Amniotic epithelial cell (primary cell): ENCODE measurements around the gene PACSIN1.

Source experiments
- DNase-seq: peaks from one replicate; pipeline ENCODE4 v3.0.0-alpha.2; 2010; ENCODE audit warnings: low read depth

PACSIN1 gene

GRCh38 chr6:34528996-34529664, 63.3 kb downstream of the PACSIN1 start:
- DNase-seq = no peak

GRCh38 chr6:34529665-34530327, 63.9 kb downstream of the PACSIN1 start:
- DNase-seq = peak; percentile 61

GRCh38 chr6:34530753-34531365, 65.0 kb downstream of the PACSIN1 start:
- DNase-seq = no peak

- DNase-seq = no peak
Measured at GRCh38 chr6:34531580-34532201, 65.8 kb downstream of the PACSIN1 start.

- no peak for DNase-seq
Measured at GRCh38 chr6:34532230-34532629, 66.4 kb downstream of the PACSIN1 start.

GRCh38 chr6:34534146-34534545, 68.3 kb downstream of the PACSIN1 start:
- no peak for DNase-seq

- DNase-seq = no peak
Measured at GRCh38 chr6:34534656-34535055, 68.8 kb downstream of the PACSIN1 start.

- no peak for DNase-seq
Measured at GRCh38 chr6:34535199-34535598, 69.3 kb downstream of the PACSIN1 start.

- DNase-seq = no peak
Measured at GRCh38 chr6:34535646-34536045, 69.8 kb downstream of the PACSIN1 start.

GRCh38 chr6:34536251-34536958, 70.5 kb downstream of the PACSIN1 start:
- DNase-seq = no peak

GRCh38 chr6:34536959-34537848, 71.3 kb downstream of the PACSIN1 start:
- DNase-seq = no peak

GRCh38 chr6:34537922-34538550, 72.2 kb downstream of the PACSIN1 start:
- DNase-seq = no peak

- DNase-seq = no peak
Measured at GRCh38 chr6:34538581-34538980, 72.7 kb downstream of the PACSIN1 start.

GRCh38 chr6:34539181-34539580, 73.3 kb downstream of the PACSIN1 start:
- DNase-seq = no peak

GRCh38 chr6:34540222-34540621, 74.3 kb downstream of the PACSIN1 start:
- no peak for DNase-seq

GRCh38 chr6:34540841-34541240, 75.0 kb downstream of the PACSIN1 start:
- DNase-seq = no peak

GRCh38 chr6:34543421-34543820, 77.5 kb downstream of the PACSIN1 start:
- peak; percentile 29 for DNase-seq

- no peak for DNase-seq
Measured at GRCh38 chr6:34544052-34544604, 78.3 kb downstream of the PACSIN1 start.

GRCh38 chr6:34544776-34545471, 79.0 kb downstream of the PACSIN1 start:
- DNase-seq = peak; percentile 23
